HG02623 (cell line): Measurements from ENCODE around the gene NUP188.
A peak's percentile ranks its signal among the peaks of the same experiment; 100 is the strongest.
"Not testable (repeated sequence)": the region's sequence is repeated elsewhere in the genome, so short reads cannot be mapped to it uniquely, and the experiment has no call there.

Experiments
- ATAC-seq: cut with Tn5 transposase; IDR thresholded peaks from one replicate; pipeline ENCODE4 v1.9.1; 2021; ENCODE audit warnings: moderate library complexity; ENCODE audit not compliant: unreplicated experiment

Gene NUP188

GRCh38 chr9:129026442-129027223, 79.1 kb downstream of the NUP188 start:
- ATAC-seq = no peak

GRCh38 chr9:129027224-129027684, 79.8 kb downstream of the NUP188 start:
- no peak for ATAC-seq

GRCh38 chr9:129027685-129028191, 80.2 kb downstream of the NUP188 start:
- ATAC-seq = peak; percentile 28

- ATAC-seq = peak; percentile 75
These were observed 80.9 kb downstream of the NUP188 start, which contains the start of gene SH3GLB2 for GRCh38 chr9:129028192-129028966. SH3GLB2 (minus strand) TSS chr9:129028331; CDS start chr9:129028154, 177 bp downstream.

GRCh38 chr9:129030191-129030590, 82.7 kb downstream of the NUP188 start:
- ATAC-seq = no peak

- no peak for ATAC-seq
These were observed 84.0 kb downstream of the NUP188 start for GRCh38 chr9:129031514-129031913.

- no peak for ATAC-seq
These were observed 85.2 kb downstream of the NUP188 start for GRCh38 chr9:129032541-129033159.

- no peak for ATAC-seq
These were observed 85.7 kb downstream of the NUP188 start for GRCh38 chr9:129033216-129033615.

- ATAC-seq = not testable (repeated sequence)
These were observed 88.3 kb downstream of the NUP188 start for GRCh38 chr9:129035838-129036237.

GRCh38 chr9:129036241-129036922, 88.9 kb downstream of the NUP188 start, which contains the start of gene MIGA2:
MIGA2 (plus strand) TSS chr9:129036626; CDS start chr9:129040595, 3,969 bp downstream.
- ATAC-seq = peak; percentile 93

GRCh38 chr9:129036923-129037766, 89.6 kb downstream of the NUP188 start:
- ATAC-seq = no peak

GRCh38 chr9:129037767-129038098, 90.2 kb downstream of the NUP188 start:
- no peak for ATAC-seq

GRCh38 chr9:129038109-129038852, 90.8 kb downstream of the NUP188 start:
- ATAC-seq = no peak

- no peak for ATAC-seq
These were observed 92.7 kb downstream of the NUP188 start for GRCh38 chr9:129040113-129040643.

GRCh38 chr9:129042016-129042415, 94.5 kb downstream of the NUP188 start:
- ATAC-seq = no peak

GRCh38 chr9:129052592-129052991, 105.1 kb downstream of the NUP188 start:
- no peak for ATAC-seq

GRCh38 chr9:129053020-129053419, 105.5 kb downstream of the NUP188 start:
- no peak for ATAC-seq

GRCh38 chr9:129054163-129054851, 106.8 kb downstream of the NUP188 start:
- no peak for ATAC-seq
